T follicular helper cell (primary cell): Measurements from ENCODE around the gene C2CD2.
"Not testable (repeated sequence)": the region's sequence is repeated elsewhere in the genome, so short reads cannot be mapped to it uniquely, and the experiment has no call there.

Source experiments
- DNase-seq: peaks from one replicate; pipeline ENCODE4 v3.0.0-alpha.2; 2020; ENCODE audit warnings: low read depth

C2CD2 gene

DNA sequence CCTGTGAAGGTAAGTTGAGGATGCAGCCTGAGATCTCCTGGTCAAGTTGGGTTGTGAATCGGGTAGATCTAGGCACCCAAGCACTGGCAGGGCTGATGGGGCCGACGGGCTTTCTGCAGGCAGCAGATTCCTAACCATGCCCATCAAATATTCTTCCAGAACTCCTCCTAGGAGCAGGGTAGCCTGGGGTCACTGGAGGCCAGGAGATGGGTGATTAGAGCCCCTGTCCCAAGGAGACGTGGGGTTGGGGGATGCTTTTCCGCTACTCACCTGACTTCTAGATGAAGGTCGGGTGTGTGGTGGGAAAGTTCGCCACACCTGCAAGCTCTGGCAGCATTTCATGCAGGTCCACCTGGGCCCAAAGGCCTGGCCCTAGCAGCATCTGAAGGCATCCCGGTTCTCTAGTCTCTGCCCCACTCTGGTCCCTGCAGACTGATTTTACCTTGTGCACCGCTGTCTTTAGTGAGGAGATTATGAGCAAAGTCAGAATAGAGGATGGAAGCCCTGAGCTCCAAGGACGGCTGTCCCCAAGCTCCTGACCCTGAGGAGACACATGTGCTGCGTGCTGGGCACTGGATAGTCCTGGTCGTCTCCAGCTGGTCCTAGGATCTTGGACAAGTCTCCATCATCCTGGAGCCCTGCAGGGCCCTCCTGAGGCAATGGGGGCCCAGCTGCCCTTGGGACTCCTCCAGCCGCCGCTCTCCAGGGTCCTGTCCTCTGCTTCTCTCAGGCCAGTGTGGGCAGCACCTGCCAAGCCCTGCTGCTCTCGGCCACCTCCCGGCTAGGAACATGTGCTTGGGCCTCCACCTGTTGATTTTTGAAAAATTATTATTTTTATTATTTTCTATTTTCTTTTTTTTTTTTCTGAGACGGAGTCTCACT, 21.8 kb upstream of the C2CD2 start:
- DNase-seq = no peak

DNA sequence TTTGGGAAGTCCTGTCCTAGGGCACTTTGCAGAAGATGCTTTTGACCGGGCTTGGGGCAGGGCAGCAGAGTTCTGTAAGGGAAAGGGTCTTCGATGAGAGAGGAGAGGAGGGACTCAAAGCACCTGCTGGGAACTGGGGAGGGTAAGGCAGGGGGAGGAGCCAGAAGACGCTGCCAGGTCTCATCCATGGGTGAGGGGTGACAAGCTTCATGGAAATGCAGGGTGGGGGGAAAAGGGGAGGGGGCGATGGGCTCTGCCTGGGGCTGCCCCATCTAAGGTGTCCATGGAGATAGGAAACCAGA, 20.9 kb upstream of the C2CD2 start:
- DNase-seq = no peak

DNA sequence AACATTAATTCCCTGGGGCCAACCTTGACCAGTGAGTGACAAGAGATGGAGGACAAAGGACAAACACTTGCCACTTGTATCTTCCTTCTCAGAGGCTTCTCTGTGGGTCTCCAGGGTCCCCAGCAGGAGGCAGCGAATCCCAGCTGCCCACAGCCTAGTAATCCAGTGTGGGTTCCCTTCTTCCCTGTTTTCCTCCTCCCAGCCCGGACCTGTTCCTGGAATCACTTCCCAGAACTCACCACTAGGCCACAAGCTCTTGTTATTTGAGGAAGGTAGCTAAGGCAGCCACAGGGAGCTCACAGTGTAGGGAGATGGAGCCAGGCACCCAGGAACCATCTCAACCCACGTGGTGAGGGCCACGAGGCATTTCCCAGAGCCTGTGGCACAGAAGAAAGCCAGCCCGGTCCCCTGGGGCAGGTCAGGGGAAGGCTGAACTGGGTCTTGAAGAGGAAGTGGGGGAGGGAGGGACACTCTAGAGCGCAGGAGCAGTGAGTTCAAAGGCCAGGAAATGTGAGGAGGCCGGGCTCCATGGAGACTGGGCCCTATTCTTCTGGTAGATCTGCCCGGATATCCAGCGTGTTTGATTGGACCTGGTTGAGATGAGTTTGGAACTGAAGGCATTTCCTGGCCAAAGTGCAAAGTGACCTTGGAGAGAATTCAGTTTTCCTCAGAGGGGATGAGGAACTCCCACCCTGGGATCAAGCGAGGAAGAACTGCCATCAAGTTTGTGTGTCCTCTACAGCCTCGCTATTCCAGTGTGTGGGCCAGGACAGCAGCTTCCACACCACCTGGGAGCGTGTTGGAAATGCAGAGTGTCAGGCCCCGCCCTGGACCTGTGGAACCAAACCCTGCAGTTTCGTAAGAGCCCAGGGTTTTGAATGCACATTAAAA, 20.3 kb upstream of the C2CD2 start:
- DNase-seq = no peak

DNA sequence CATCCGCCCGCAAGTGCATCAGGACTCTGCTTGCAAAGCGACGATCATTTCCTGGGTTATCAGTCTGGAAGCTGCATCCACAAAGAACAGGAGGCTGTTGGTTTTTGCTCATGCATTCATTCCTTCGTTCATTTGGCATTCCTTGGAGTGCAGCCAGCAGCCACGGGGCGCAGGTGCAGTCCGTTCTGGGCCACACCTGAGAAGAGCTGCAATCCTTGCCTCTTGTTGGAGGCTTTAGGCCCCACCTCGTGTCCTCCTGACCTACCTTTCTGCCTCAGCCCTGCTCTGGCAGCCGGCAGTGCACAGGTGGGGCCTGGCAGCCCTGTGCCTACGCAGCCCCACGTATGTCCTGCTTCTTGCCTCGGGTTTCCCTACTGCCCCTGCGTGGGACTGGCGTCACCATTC, 19.6 kb upstream of the C2CD2 start:
- no peak for DNase-seq

DNA sequence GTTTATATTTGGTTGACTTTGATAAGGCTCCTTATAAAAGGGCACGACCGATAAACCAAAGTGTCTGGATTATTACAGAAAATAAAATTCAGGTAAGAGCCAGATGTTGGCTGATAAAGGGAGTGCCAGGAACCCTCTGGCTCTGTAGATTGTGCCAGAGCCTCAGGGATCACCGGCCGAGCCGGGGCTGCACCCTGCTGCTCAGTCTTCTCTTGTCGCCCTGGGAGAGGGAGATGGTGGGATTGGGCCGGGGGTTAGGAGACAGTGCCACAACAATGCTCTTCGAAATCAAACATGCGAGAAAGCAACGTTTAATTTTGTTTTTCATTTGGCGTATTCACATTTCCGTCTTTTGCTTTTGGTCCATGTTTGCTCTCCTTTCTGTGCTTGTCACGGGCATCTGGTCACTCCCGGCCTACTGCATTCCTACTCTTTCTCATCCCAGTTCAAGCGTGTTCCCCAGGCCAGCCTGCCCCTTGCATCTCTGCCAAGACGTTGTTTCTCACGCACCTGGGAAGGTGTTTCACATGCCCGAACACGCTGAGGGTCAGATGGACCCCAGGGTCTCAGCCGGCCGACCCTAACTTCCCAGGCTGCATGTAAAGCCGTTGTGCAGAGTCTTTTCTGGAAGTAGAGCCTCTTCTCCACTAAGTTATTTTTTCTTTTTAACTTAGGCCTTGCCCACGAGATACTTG, 18.8 kb upstream of the C2CD2 start:
- no peak for DNase-seq

DNA sequence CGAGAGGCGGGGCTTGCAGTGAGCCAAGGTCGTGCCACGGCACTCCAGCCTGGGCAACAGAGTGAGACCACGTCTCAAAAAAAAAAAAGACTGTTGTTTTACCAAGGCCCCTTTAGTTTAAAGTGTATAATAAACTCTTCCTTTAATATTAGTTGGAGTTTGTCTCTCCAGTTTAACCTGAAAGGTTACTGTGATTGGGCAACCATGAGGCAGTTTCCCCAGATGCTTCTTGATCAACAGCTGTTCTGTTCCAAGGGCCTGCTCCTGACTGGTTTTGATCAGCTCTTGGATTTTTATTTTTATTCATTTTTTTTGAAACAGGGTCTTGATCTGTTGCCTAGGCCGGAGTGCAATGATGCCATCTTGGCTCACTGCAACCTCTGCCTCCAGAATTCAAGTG, 18.1 kb upstream of the C2CD2 start:
- DNase-seq = no peak

DNA sequence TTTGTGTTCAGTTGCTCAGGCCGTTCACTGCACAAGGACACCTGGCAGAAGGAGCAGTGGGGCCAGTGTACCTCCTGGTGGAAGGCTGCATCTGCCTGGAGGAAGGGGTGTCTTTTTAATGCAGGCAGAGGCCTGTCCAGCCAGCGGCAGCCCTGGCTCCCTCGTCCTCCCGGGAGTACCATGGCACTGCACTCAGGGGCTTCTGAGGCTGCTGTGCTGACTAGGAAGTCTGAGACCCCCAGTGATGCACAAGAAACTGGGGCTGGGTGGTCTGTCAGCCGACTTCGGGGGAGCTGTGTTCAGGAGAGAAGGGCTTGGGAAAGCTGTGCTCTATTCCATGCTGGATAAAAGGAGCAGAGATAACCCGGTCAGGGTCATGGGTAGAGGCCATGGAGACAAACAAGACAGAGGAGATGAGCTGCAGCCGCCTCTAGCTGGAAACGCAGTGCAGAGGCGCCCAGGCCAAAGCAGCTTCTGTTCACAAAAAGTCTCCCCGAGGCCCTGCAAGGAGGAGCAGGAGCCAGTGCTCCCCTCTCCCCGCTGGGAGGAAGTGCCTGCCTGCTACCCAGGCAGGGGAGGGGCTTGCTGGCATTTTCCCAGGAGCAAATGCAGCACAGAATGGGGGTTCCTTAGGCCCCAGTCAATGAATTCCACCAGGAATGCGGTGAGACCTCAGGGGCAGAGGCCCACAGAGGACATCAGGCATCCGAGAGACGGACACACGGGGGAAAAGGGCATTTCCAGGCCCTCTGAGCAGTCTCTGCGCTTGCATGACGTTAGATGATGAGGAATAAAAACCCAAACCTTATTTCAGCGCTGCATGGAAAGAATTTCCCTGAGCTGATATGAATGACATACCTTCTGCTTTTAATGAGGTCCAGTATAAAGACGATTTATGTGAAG, 17.2 kb upstream of the C2CD2 start:
- no peak for DNase-seq

DNA sequence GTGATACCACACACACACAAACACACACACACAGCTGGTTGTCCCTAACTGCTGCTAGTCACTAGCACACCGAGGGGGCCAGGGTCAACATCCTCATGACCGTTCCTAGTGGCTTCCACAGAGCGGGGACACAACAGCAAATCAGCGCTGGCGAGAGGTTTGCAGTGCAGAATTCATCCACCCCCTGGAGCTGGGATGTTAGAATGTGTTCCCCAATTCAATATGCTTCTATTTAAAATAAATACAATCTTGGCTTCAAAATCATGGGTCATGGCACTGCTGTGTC, 16.2 kb upstream of the C2CD2 start:
- DNase-seq = no peak

DNA sequence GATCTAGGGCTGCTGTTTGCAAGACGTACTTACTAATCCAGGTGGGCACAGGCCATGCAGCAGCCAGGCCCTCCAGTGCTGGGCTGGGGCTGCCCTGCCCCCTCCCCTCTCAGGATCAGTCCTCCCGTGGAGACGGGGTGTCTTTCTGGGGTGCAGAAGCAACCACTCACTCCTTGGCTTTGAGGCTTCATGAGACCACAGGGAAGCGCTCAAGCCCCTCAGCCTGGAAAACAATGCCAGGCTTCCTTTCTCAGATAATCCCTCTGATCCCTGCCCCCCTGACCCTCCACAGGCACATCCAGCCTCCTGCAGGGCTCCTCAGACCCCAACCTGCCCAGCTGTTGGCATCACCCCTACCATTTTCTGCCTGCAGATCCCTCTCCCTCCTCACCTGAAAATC, 13.9 kb upstream of the C2CD2 start:
- DNase-seq = no peak

DNA sequence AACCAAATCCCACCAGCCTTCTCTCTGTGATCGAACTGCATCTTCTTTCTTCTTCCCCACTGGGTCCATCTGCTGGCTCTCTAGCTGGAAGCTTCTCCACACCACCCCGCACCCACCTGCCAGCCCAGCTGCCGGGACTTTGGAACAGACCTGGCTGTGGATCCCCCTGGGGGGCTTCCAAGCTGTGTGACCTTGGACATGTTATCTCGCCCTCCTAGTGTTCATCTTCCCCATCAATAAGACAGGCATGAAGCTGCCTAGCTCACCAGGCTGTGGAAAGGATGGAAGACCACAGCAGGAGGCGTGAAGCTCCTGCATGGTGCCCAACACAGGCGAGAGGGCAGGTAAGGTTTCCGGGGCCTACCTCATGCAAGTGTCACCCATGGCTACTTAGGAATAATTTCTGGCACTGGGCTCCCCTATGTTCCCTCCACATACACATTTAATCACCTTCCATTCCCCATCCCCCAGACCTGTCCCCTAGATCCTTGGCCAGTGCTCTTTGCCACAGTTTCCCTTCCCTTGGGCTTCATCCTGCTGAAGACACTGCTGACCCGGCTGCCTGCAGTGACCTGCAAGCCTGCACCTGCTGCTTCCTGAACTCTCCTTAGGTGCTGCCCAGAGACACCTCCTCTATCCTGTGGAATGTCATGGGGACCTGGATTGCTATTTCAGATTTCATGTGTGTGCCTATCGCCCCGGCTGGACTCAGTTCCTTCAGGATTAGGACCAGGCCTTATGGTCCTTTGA, 13.2 kb upstream of the C2CD2 start:
- no peak for DNase-seq

DNA sequence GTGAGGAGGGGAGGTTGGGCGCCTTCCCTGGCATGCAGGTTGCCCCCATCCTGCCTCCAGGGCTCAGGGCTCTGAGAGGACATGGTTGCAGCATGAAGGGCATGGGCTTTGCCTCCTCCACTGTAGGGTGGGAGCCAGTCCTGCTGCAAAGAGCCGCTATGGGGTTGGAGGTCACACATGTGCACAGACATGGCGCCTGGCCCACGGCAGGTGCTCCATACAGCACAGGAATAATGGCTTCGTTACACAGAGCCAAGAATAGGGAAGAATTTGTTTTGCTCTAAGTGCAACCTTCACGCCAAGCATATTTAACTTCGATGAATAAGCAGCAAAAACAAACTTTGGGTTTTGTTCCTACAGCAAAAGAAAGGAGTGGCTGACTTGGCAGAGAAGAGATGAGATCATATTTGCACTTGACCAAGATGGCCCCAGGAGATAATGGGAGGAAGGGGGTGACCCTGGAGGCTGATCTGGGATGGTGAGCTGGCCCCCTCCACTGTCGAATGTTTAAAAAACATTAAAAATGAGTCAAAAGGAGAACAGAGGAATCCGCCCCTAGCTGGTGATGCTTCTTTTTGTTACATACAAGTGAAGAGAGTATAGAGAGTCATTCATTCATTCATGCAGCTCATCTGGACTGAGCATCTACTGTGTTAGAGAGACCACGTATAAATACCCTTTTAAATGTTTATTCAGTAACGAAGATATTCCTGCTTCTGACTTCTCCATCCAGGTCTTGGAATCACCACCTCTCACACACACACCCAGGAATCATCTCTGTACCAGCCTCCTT, 12.4 kb upstream of the C2CD2 start:
- no peak for DNase-seq

DNA sequence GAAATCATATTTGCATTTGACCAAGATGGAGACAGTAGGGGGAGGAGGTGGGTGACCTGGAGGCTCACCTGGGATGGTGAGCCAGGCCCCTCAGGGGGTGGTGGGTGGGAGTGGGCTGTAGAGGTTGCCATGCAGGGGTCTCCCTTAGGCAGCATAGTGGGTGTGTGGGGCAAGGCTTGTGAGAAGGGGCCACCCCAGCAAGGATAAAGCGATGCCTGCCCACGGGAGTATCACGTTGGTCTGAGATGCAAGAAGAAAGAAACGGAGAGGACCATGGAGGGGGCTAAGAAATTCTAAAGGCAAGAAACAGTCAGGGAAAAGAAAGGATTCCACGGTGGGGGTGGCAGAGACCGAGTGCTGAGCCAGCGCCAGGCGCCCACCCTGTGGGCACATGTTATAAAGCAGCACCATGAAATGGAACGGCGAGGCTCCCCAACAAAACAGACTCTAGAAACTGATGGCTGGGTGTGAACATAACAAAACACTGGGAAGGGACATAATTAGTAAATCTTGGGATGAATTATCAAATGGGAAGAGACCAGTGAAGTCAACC, 11.7 kb upstream of the C2CD2 start:
- no peak for DNase-seq

DNA sequence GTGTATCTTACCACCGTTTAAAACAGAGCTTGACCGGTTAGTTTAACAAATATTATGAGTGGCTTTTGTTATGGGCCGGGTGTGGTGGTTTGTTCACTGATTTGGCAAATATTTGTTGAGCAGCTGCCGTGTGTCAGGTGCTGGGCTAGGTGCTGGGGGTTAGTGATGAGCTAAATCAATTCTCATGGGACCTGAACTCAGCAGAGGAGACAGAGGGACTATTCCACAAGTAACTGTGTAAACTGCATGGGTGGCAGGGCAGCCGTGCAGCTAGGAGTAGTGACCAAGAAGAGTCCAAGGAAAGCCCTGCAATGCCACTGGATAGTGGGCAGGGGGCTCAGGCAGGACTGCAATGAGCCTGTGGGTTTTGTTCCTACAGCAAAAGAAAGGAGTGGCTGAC, 11.2 kb upstream of the C2CD2 start:
- no peak for DNase-seq

DNA sequence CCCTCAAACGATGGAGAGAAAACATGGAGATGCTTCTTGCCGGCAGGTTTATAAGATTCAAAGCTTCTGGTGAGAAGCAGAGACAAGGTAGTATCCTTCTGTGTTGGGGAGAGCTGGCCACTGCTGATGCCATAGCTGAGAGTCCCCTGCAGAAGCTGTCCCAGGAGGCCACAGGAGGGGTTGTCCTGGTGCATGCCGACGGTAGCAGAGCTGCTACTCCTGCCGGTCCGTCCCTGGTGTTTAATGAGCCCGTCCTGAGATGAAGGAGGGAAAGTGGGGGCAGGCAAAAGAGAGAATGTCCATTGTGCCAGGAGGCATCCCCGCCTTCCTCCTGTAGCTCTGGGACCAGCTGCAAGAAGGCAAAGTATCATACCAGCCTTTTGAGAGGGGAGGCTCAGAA, 10.4 kb upstream of the C2CD2 start:
- DNase-seq = no peak

DNA sequence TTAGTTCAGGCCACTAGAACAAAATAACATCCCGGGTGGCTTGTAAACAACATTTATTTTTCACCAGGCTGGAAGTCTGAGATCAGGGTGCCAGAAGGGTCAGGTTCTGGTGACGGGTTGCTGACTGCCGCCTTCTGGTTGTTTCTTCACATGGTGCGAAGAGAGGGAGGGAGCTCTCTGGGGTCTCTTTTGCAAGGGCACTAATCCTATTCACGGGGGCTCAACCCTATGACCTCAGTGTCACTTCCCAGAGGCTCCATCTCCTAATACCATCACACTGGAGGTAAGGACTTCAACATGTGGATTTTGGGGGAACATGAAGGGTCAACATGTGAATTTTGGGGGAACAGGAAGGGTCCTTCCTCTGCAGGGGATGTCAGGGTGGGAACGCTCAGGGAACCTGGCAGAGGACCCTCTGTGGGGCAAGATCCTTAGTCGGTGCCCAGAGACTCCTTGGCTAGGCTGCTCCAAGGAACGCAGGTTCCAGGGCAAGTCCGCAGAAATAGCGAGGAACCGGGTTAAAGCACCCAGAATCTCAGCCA, 8.7 kb upstream of the C2CD2 start:
- no peak for DNase-seq

DNA sequence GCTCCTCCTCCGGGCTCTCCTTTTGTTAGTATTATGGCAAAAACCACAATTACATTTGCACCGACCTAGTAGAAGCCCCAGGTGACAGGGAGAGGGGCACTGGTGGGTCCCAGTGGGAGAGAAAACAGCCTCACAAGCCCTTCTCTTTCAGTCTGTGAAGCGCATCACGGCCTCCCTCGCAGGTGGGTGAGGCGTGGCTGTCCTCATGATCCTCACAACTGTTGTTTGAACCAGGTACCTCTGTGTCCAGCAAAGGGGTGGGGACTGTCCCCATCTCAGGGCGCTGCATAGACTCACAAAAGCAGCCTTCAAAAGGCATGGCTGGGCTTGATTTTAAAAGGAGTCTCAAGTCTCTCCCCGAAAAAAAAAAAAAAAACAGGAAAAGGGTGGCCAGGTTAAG, 7.9 kb upstream of the C2CD2 start:
- DNase-seq = no peak

DNA sequence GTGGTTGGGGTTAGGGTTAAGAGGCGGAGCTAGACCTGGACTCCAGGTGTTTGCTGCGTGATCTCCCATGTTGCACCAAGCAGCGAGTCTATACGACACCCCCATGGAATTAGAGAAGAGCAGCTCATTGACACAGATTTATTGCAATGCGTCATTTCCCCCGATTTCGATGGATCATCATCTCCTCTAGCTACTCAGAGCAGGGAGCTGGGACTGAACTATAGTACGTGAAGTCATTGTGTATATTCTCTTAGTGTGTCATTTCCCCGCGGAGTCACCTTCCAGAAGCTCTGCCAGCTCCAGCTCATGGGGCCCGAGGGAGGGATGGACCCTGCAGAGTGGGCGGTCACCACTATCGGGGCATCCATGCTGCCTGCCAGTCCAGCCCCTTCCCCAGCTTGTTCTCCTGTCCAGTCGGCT, 7.5 kb upstream of the C2CD2 start:
- no peak for DNase-seq

DNA sequence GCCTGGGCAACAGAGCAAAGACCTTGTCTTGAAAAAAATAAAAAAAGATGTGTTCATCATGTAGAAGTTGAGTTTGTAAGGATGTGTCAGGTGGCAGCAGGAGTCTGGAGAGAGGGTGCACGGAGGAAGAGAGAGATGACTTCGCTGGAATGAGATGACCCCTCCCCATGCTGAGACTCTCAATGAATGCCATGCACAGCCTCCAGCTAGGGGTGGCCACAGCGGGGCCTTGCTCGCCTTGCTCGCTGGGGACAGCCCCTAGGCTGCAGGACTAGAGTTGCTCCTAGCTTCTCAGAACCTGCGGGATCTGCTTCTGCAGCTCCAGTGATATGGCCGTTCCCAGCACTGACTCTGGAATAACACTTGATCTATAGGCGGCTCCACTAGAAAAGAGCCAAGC, 6.6 kb upstream of the C2CD2 start:
- no peak for DNase-seq

DNA sequence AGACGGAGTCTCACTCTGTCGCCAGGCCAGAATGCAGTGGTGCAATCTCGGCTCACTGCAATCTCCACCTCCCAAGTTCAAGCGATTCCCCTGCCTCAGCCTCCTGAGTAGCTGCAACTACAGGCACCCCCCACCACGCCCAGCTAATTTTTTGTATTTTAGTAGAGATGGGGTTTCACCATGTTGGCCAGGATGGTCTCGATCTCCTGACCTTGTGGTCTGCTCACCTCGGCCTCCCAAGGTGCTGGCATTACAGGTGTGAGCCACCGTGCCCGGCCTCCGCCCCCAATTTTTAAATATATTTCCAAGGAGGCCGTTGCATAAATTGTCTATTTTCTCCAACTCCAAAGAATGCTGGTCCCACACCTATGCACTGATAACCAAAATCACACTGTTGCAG, 5.9 kb upstream of the C2CD2 start:
- DNase-seq = not testable (repeated sequence)
